Thyroid gland (tissue), 4 donors: Measurements from ENCODE around the gene S100A16.

Source experiments
- POLR2A ChIP-seq, 2 donors: fragments of 450-650 bp; IDR thresholded peaks; one replicate each; pipeline ENCODE4 v1.6.1; 2017; ENCODE audit warnings: antibody characterized with exemption in 2 of 2, mild to moderate bottlenecking in 2 of 2, moderate library complexity in 1 of 2
- TF ChIP-seq, protein P1 (sequence below), 6 experiments: fragments of 200-600 bp in 3 of 6; fragments of 450-650 bp in 3 of 6; sonication (generic) in 3 of 6; IDR thresholded peaks; one replicate each; pipeline ENCODE4 v1.5.1; 2016 to 2019; ENCODE audit warnings: antibody characterized with exemption in 6 of 6, mild to moderate bottlenecking in 2 of 6, inconsistent platforms in 1 of 6, moderate library complexity in 1 of 6

DNA sequence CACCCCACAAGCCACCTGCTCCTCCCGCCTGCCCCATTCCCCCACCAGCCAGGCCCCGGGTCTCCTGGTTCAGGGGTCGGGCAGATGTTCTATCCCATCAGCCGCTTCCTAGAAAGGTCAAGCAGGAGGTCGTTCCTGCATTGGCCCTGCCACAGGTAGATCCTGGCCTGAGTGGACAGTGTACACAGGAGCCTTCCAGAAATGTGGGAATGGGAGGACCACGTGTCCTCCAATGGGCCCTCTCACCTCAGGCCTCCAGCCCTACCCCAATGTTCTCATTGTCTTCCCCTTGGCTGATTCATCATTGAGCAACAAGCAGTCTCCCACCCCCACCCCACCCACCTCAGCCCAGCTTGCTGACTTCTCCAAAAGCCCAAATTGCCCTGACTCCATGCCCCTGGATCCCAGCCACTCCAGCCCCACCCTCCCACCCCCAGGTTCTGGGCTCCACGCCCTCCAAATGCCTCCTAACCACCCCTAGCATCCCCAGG, 2.1 kb downstream of the S100A16 start:
- TF ChIP-seq, protein P1, sequence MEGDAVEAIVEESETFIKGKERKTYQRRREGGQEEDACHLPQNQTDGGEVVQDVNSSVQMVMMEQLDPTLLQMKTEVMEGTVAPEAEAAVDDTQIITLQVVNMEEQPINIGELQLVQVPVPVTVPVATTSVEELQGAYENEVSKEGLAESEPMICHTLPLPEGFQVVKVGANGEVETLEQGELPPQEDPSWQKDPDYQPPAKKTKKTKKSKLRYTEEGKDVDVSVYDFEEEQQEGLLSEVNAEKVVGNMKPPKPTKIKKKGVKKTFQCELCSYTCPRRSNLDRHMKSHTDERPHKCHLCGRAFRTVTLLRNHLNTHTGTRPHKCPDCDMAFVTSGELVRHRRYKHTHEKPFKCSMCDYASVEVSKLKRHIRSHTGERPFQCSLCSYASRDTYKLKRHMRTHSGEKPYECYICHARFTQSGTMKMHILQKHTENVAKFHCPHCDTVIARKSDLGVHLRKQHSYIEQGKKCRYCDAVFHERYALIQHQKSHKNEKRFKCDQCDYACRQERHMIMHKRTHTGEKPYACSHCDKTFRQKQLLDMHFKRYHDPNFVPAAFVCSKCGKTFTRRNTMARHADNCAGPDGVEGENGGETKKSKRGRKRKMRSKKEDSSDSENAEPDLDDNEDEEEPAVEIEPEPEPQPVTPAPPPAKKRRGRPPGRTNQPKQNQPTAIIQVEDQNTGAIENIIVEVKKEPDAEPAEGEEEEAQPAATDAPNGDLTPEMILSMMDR (IDR thresholded peaks at IDR 0.05) = no peak
- no peak for TF ChIP-seq POLR2A (IDR thresholded peaks at IDR 0.05)
